HCT116 (cell line): ENCODE measurements around the gene GOLGA2. TPM values are rescaled to one million over a fixed set of nuclear protein-coding genes. Genes with fewer than 3 reads are reported as not detected.

ENCODE experiments used
- ATAC-seq: fragments of 200-7000 bp; cut with Tn5 transposase; 2 replicates; pipeline ENCODE4 v1.9.1; 2020; ENCODE audit warnings: mild to moderate bottlenecking, moderate library complexity
- BruUV-seq: library from RNA; stranded (reverse); fragments of 400-500 nt; replicated peaks from 2 replicates; lab custom pipeline; 2021; lab: Mats Ljungman, UMichigan
- CTCF ChIA-PET: fragments of 300-600 bp; sonication (Branson Sonifier 250); formaldehyde crosslinking; loops from one replicate; lab custom pipeline; 2021; ENCODE audit warnings: antibody characterized with exemption; lab: Charles Lee
- POLR2A ChIA-PET: fragments of 300-600, 350-600 bp; sonication (Branson Sonifier 250); formaldehyde crosslinking; loops from one replicate; lab custom pipeline; 2021; ENCODE audit warnings: antibody characterized with exemption; lab: Charles Lee
- RAD21 ChIA-PET, 2 experiments: fragments of 300-600 bp; sonication (Branson Sonifier 250); formaldehyde crosslinking; loops; one replicate each; lab custom pipeline; 2023; ENCODE audit warnings: low total read pairs in 2 of 2; ENCODE audit not compliant: uncharacterized antibody in 2 of 2, unreplicated experiment in 2 of 2, low non-redundant PET in 1 of 2; lab: Charles Lee
- DNase-seq: peaks from one replicate; pipeline ENCODE4 v3.0.0-alpha.2; 2010; ENCODE audit warnings: low read depth, low spot score
- H2AFZ ChIP-seq: fragments of 200-600 bp; shearing (Covaris generic), sonication (generic); 2 replicates; pipeline ENCODE4 v1.6.1; 2017; ENCODE audit warnings: low read depth, mixed run types, mixed read lengths, antibody characterized with exemption, low read length; ENCODE audit not compliant: poor library complexity, severe bottlenecking
- H3K27ac ChIP-seq: 2 replicates; pipeline ENCODE4 v1.5.1; 2012; ENCODE audit warnings: low read depth, low read length
- H3K27me3 ChIP-seq: fragments of 200-600 bp; sonication (generic); 2 replicates; pipeline ENCODE4 v1.6.1; 2016; ENCODE audit warnings: mixed run types, low read length, mixed read lengths; ENCODE audit not compliant: insufficient read depth
- H3K36me3 ChIP-seq, 2 experiments: fragments of 200-500 bp in 1 of 2; fragments of 200-600 bp in 1 of 2; sonication (Bioruptor generic) in 1 of 2; sonication (generic) in 1 of 2; 2 replicates each; pipeline versions ENCODE4 v1.5.1 to v1.6.1; 2014 to 2016; ENCODE audit warnings: low read length in 2 of 2, inconsistent platforms in 1 of 2, mixed read lengths in 1 of 2, mixed run types in 1 of 2; ENCODE audit not compliant: insufficient read depth in 2 of 2, control insufficient read depth in 1 of 2
- H3K4me1 ChIP-seq, 2 experiments: fragments of 200-600 bp in 1 of 2; sonication (generic) in 1 of 2; 2 replicates each; pipeline versions ENCODE4 v1.5.1 to v1.6.1; 2012 to 2017; ENCODE audit warnings: low read length in 2 of 2, inconsistent platforms in 1 of 2, mild to moderate bottlenecking in 1 of 2, mixed read lengths in 1 of 2, mixed run types in 1 of 2, moderate library complexity in 1 of 2; ENCODE audit not compliant: insufficient read depth in 2 of 2, control insufficient read depth in 1 of 2
- H3K4me2 ChIP-seq: fragments of 200-600 bp; sonication (generic); 2 replicates; pipeline ENCODE4 v1.6.1; 2017; ENCODE audit warnings: mixed run types, low read length, mixed read lengths
- H3K4me3 ChIP-seq, 2 experiments: fragments of 200-600 bp in 1 of 2; sonication (generic) in 1 of 2; replicated peaks in 1 of 2; 2 replicates each; pipeline ENCODE4 v1.5.1; 2011 to 2016; ENCODE audit warnings: low read length in 2 of 2, control low read depth in 1 of 2, low read depth in 1 of 2, mild to moderate bottlenecking in 1 of 2, mixed read lengths in 1 of 2, mixed run types in 1 of 2
- H3K79me2 ChIP-seq: fragments of 200-600 bp; sonication (generic); 2 replicates; pipeline ENCODE4 v1.6.1; 2017; ENCODE audit warnings: mild to moderate bottlenecking, mixed run types, low read length, moderate library complexity, mixed read lengths; ENCODE audit not compliant: insufficient read depth
- H3K9ac ChIP-seq: fragments of 200-600 bp; sonication (generic); 2 replicates; pipeline ENCODE4 v1.6.1; 2016; ENCODE audit warnings: low read length, mixed read lengths
- H3K9me2 ChIP-seq: fragments of 200-600 bp; sonication (generic), shearing (Covaris generic); 2 replicates; pipeline ENCODE4 v1.6.1; 2017; ENCODE audit warnings: mixed run types, mild to moderate bottlenecking, moderate library complexity; ENCODE audit not compliant: insufficient read depth
- H3K9me3 ChIP-seq, 2 experiments: fragments of 200-500 bp in 1 of 2; fragments of 200-600 bp in 1 of 2; sonication (Bioruptor generic) in 1 of 2; sonication (generic) in 1 of 2; 2 replicates each; pipeline ENCODE4 v1.6.1; 2014 to 2017; ENCODE audit warnings: low read length in 2 of 2, mixed read lengths in 2 of 2, inconsistent platforms in 1 of 2, low read depth in 1 of 2, mild to moderate bottlenecking in 1 of 2, mixed run types in 1 of 2, moderate library complexity in 1 of 2; ENCODE audit not compliant: control insufficient read depth in 1 of 2, insufficient read depth in 1 of 2
- H4K20me1 ChIP-seq: fragments of 200-600 bp; sonication (generic), shearing (Covaris generic); 2 replicates; pipeline ENCODE4 v1.6.1; 2017; ENCODE audit warnings: mixed run types, mild to moderate bottlenecking, moderate library complexity; ENCODE audit not compliant: insufficient read depth
- CBX3 ChIP-seq: IDR thresholded peaks from 2 replicates; pipeline ENCODE4 v1.6.1; 2012; ENCODE audit warnings: low read depth
- CTCF ChIP-seq, 3 experiments: fragments of 200-600 bp in 1 of 3; sonication (generic) in 1 of 3; IDR thresholded peaks in 2 of 3; conservative IDR thresholded peaks in 1 of 3; 2 replicates each; pipeline ENCODE4 v1.5.1; 2012 to 2017; ENCODE audit warnings: low read depth in 2 of 3, low read length in 2 of 3, antibody characterized with exemption in 1 of 3, borderline replicate concordance in 1 of 3, control low read depth in 1 of 3, mild to moderate bottlenecking in 1 of 3, mixed read lengths in 1 of 3, mixed run types in 1 of 3, moderate library complexity in 1 of 3; ENCODE audit not compliant: insufficient read depth in 1 of 3
- ELF1 ChIP-seq: IDR thresholded peaks from 2 replicates; pipeline ENCODE4 v1.6.1; 2012; ENCODE audit warnings: low read depth, borderline replicate concordance
- EZH2 ChIP-seq: fragments of 200-600 bp; sonication (generic); IDR thresholded peaks from 2 replicates; pipeline ENCODE4 v1.6.1; 2017; ENCODE audit warnings: antibody characterized with exemption, mixed run types
- FOSL1 ChIP-seq: IDR thresholded peaks from 2 replicates; pipeline ENCODE4 v1.6.1; 2012; ENCODE audit warnings: low read depth
- JUND ChIP-seq: IDR thresholded peaks from 2 replicates; pipeline ENCODE4 v1.6.1; 2012
- MAX ChIP-seq: IDR thresholded peaks from 2 replicates; pipeline ENCODE4 v1.6.1; 2012
- POLR2A ChIP-seq: IDR thresholded peaks from 2 replicates; pipeline ENCODE4 v1.7.0; 2011; ENCODE audit warnings: borderline replicate concordance; ENCODE audit not compliant: insufficient read depth, insufficient read length; ENCODE audit errors: extremely low read depth
- RAD21 ChIP-seq: IDR thresholded peaks from 2 replicates; pipeline ENCODE4 v1.6.1; 2012; ENCODE audit warnings: low read depth, mild to moderate bottlenecking
- SIN3A ChIP-seq: IDR thresholded peaks from 2 replicates; pipeline ENCODE4 v1.6.1; 2012; ENCODE audit warnings: low read depth
- SP1 ChIP-seq: IDR thresholded peaks from 2 replicates; pipeline ENCODE4 v1.6.1; 2012; ENCODE audit warnings: low read depth
- YY1 ChIP-seq: IDR thresholded peaks from 2 replicates; pipeline ENCODE4 v1.6.1; 2011; ENCODE audit warnings: low read length, low read depth, moderate library complexity, mild to moderate bottlenecking; ENCODE audit not compliant: insufficient replicate concordance; ENCODE audit errors: extremely low read depth
- ZBTB33 ChIP-seq: IDR thresholded peaks from 2 replicates; pipeline ENCODE4 v1.6.1; 2011; ENCODE audit warnings: mild to moderate bottlenecking, low read length, moderate library complexity; ENCODE audit not compliant: insufficient replicate concordance; ENCODE audit errors: extremely low read depth
- ZNF274 ChIP-seq: fragments of 200-500 bp; sonication (Bioruptor generic); IDR thresholded peaks from 2 replicates; pipeline ENCODE4 v1.6.1; 2014; ENCODE audit warnings: mild to moderate bottlenecking, low read depth, low read length, inconsistent platforms
- intact Hi-C: fragments of 100-400 bp; cut with micrococcal nuclease; formaldehyde crosslinking; loops from 2 replicates; pipeline ENCODE4 v1.10.0; 2022
- total RNA-seq: library from RNA; stranded (reverse); gene quantifications from one replicate; pipeline ENCODE4 v1.2.1, GENCODE V29; 2021; ENCODE audit not compliant: unreplicated experiment

The GOLGA2 gene
- total RNA-seq, 1 experiment from 2014 or later = 67.0 TPM

- no peaks in the 10 kb centered on the region for H3K9me2 ChIP-seq
- H3K27me3 ChIP-seq = no peaks in the 10 kb centered on the region
- H2AFZ ChIP-seq = no peak overlapping the region
- H3K9ac ChIP-seq = no peak overlapping the region
- H3K9me3 ChIP-seq = no peaks in the 10 kb centered on the region
- no peaks in the 10 kb centered on the region for H3K36me3 ChIP-seq
- DNase-seq = no peak
- ChIA-PET RAD21 (no interaction called here), CTCF (interaction anchor here (0.7 to 2.7 kb wide), 2 partner anchors 42 to 121 kb away, joined by 3 to 10 read pairs; partner anchors contain the start of gene CERCAM), POLR2A (interaction anchor here (1.0 kb wide), 1 partner anchor 8 kb away, joined by 3 read pairs; no protein-coding TSS in a partner anchor)
- no peaks in the 10 kb centered on the region for H4K20me1 ChIP-seq
- no peak overlapping the region for H3K4me3 ChIP-seq
- no peak overlapping the region for H3K27ac ChIP-seq
- no peak for ATAC-seq
- H3K4me2 ChIP-seq = no peak overlapping the region
- intact Hi-C loops = loop anchor here (5.0 to 10.0 kb wide), 2 partner anchors 256 to 338 kb away; partner anchors contain the start of gene SPTAN1
- BruUV-seq = no TSS peak
- H3K79me2 ChIP-seq = no peaks in the 10 kb centered on the region
- peaks cover 5 to 29% of the 10 kb centered on the region in 2 experiments; a peak in 3 of 4 replicates for H3K4me1 ChIP-seq
- TF ChIP-seq MAX (no peak), POLR2A (no peak)
- TF ChIP-seq, all 23 proteins: peak for 0
These were observed 23.0 kb upstream of the GOLGA2 start for GRCh38 chr9:128298535-128299482.

- ChIA-PET POLR2A (interaction anchor here (2.2 kb wide), 1 partner anchor 44 kb away, joined by 9 read pairs; no protein-coding TSS in a partner anchor), RAD21 (no interaction called here), CTCF (interaction anchor here (3.6 to 4.3 kb wide), 2 partner anchors 44 to 65 kb away, joined by 26 to 40 read pairs; no protein-coding TSS in a partner anchor)
- no peak overlapping the region for H3K4me3 ChIP-seq
- DNase-seq (no peak), ATAC-seq (no peak)
- H3K9ac ChIP-seq = no peak overlapping the region
- H3K79me2 ChIP-seq = no peaks in the 10 kb centered on the region
- no peak overlapping the region for H2AFZ ChIP-seq
- no peaks in the 10 kb centered on the region for H4K20me1 ChIP-seq
- H3K9me2 ChIP-seq = no peaks in the 10 kb centered on the region
- no peaks in the 10 kb centered on the region for H3K27me3 ChIP-seq
- no TSS peak for BruUV-seq
- no peaks in the 10 kb centered on the region for H3K9me3 ChIP-seq
- H3K4me1 ChIP-seq = peaks cover 5 to 29% of the 10 kb centered on the region in 2 experiments; a peak in 3 of 4 replicates
- no peaks in the 10 kb centered on the region for H3K36me3 ChIP-seq
- H3K27ac ChIP-seq = no peak overlapping the region
- no peak overlapping the region for H3K4me2 ChIP-seq
- intact Hi-C loops = loop anchor here (5.0 to 10.0 kb wide), 2 partner anchors 258 to 340 kb away; partner anchors contain the start of gene SPTAN1
- TF ChIP-seq ELF1 (no peak), EZH2 (no peak), CTCF (IDR thresholded peaks at IDR 0.05 in 2 of 3, conservative IDR thresholded peaks at IDR 0.05 in 1 of 3; ENCODE audit: borderline replicate concordance in 1 of 3, insufficient read depth in 1 of 3, low read depth in 2 of 3, low read length in 2 of 3) (no peak), CBX3 (no peak), JUND (no peak), ZNF274 (no peak), RAD21 (no peak), ZBTB33 (no peak), SP1 (no peak), YY1 (no peak), SIN3A (no peak), FOSL1 (no peak)
These were observed 21.5 kb upstream of the GOLGA2 start for GRCh38 chr9:128297221-128297773.
